Smooth muscle cell (in vitro differentiated cells): ENCODE measurements around the gene SLC22A1. TPM values are rescaled to one million over a fixed set of nuclear protein-coding genes. Genes with fewer than 3 reads are reported as not detected.

Experiments
- DNase-seq: peaks from one replicate; lab custom pipeline; 2025; ENCODE audit not compliant: unreplicated experiment; lab: John Stamatoyannopoulos, UW
- H2AFZ ChIP-seq: fragments of 200-600 bp; sonication (generic); 2 replicates; pipeline ENCODE4 v1.6.0; 2016; ENCODE audit warnings: antibody characterized with exemption, low read depth, mild to moderate bottlenecking
- H3F3A ChIP-seq: fragments of 200-600 bp; sonication (generic); 2 replicates; pipeline ENCODE4 v1.6.0; 2017; ENCODE audit warnings: antibody characterized with exemption, low read depth
- H3K27ac ChIP-seq: fragments of 200-600 bp; sonication (generic); 2 replicates; pipeline ENCODE4 v1.5.1; 2016; ENCODE audit warnings: low read depth, mild to moderate bottlenecking
- H3K27me3 ChIP-seq: fragments of 200-600 bp; sonication (generic); 2 replicates; pipeline ENCODE4 v1.6.1; 2016; ENCODE audit warnings: low read depth, mild to moderate bottlenecking
- H3K36me3 ChIP-seq: fragments of 200-600 bp; sonication (generic); 2 replicates; pipeline ENCODE4 v1.5.1; 2016; ENCODE audit warnings: low read depth
- H3K4me1 ChIP-seq: fragments of 200-600 bp; sonication (generic); 2 replicates; pipeline ENCODE4 v1.5.1; 2016; ENCODE audit warnings: low read depth
- H3K4me2 ChIP-seq: fragments of 200-600 bp; sonication (generic); 2 replicates; pipeline ENCODE4 v1.6.0; 2016; ENCODE audit warnings: mild to moderate bottlenecking
- H3K4me3 ChIP-seq: fragments of 200-600 bp; sonication (generic); 2 replicates; pipeline ENCODE4 v1.5.1; 2016; ENCODE audit warnings: mild to moderate bottlenecking
- H3K79me2 ChIP-seq: fragments of 200-600 bp; sonication (generic); 2 replicates; pipeline ENCODE4 v1.6.0; 2016; ENCODE audit warnings: low read depth, mild to moderate bottlenecking
- H3K9ac ChIP-seq: fragments of 200-600 bp; sonication (generic); 2 replicates; pipeline ENCODE4 v1.6.0; 2016; ENCODE audit warnings: low read depth
- H3K9me3 ChIP-seq: fragments of 200-600 bp; sonication (generic); replicated peaks from 2 replicates; pipeline ENCODE4 v1.5.1; 2016; ENCODE audit warnings: low read depth
- H4K20me1 ChIP-seq: fragments of 200-600 bp; sonication (generic); 2 replicates; pipeline ENCODE4 v1.6.0; 2016; ENCODE audit warnings: low read depth
- WGBS: methylation state at CpG from one replicate; pipeline ENCODE4 v1.1.7; 2016; ENCODE audit warnings: low lambda C conversion rate; 5-methylcytosine and 5-hydroxymethylcytosine counted together
- polyA plus RNA-seq: library from polyadenylated mRNA; unstranded; fragments of >200 nt; fragmentation: Nextera tagmentation; extraction: Ambion mirVana; gene quantifications from 2 replicates; pipeline ENCODE4 v1.2.1, GENCODE V29; 2016
- total RNA-seq: library from RNA; depleted of rRNA; stranded (reverse); fragments of >200 nt; gene quantifications from 2 replicates; pipeline ENCODE4 v1.2.3, GENCODE V29; 2014
- TF ChIP-seq, protein P1 (sequence below): fragments of 200-600 bp; sonication (generic); IDR thresholded peaks from 2 replicates; pipeline ENCODE4 v1.5.1; 2017; ENCODE audit warnings: borderline replicate concordance, mild to moderate bottlenecking, antibody characterized with exemption; ENCODE audit not compliant: insufficient read depth, poor library complexity, severe bottlenecking

Gene SLC22A1
- total RNA-seq (0.04 and 1.4 TPM in 2 replicates), polyA plus RNA-seq (1.5 and 1.6 TPM in 2 replicates)

DNA sequence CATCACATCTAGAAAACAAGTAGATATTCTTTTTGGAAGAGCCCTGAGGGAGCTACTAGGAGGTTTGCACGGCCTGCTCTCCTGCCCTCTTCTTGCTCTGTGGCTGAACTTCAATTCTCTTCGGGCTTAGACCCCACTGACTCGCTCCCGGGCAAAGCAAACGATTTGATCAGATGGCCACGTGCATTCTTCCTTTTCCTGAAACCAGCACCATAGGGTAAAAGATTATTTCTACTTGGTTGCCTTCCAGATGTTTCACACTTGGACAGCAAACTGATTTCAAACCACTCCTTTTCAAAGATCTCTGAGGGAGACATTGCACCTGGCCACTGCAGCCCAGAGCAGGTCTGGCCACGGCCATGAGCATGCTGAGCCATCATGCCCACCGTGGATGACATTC, at the start of gene SLC22A1:
Gene SLC22A1, plus strand, starts transcription at position 258 of the 400 bp plus-strand sequence. Its CDS starts 121 bp downstream, at position 379.
- WGBS, result 96% methylated on average over 8 of the region's 8 CpGs
- Histone ChIP-seq H3K27ac (no peak within 1 kb of the TSS), H3K4me2 (no peak within 1 kb of the TSS), H3K27me3 (no peaks in the 10 kb centered on the region), H4K20me1 (no peaks in the 10 kb centered on the region), H3K79me2 (no peaks in the 10 kb centered on the region), H3K36me3 (no peaks in the 10 kb centered on the region), H3K9ac (no peak within 1 kb of the TSS), H2AFZ (no peak within 1 kb of the TSS), H3F3A (no peaks in the 10 kb centered on the region), H3K9me3 (no peaks in the 10 kb centered on the region), H3K4me1 (no peaks in the 10 kb centered on the region), H3K4me3 (no peak within 1 kb of the TSS)
- TF ChIP-seq, protein P1, sequence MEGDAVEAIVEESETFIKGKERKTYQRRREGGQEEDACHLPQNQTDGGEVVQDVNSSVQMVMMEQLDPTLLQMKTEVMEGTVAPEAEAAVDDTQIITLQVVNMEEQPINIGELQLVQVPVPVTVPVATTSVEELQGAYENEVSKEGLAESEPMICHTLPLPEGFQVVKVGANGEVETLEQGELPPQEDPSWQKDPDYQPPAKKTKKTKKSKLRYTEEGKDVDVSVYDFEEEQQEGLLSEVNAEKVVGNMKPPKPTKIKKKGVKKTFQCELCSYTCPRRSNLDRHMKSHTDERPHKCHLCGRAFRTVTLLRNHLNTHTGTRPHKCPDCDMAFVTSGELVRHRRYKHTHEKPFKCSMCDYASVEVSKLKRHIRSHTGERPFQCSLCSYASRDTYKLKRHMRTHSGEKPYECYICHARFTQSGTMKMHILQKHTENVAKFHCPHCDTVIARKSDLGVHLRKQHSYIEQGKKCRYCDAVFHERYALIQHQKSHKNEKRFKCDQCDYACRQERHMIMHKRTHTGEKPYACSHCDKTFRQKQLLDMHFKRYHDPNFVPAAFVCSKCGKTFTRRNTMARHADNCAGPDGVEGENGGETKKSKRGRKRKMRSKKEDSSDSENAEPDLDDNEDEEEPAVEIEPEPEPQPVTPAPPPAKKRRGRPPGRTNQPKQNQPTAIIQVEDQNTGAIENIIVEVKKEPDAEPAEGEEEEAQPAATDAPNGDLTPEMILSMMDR, result no peak
- DNase-seq, result no peak

DNA sequence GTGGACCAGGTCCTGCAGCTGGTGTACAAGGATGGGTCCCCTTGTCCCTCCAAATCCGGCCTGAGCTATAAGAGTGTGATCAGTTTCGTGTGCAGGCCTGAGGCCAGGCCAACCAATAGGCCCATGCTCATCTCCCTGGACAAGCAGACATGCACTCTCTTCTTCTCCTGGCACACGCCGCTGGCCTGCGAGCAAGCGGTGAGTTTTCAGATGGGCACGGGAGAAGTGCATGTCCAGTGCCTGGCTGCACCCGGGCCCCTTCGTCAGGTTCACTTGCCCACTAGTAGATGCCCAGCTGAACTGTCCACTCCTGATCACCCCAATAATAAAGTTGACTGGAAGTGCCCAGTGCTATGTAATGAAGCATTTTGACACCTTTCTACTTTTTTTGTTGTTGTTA, 48.3 kb upstream of the SLC22A1 start:
- H3F3A ChIP-seq, result no peaks in the 10 kb centered on the region
- WGBS, result 98% methylated on average over 9 of the region's 9 CpGs
- no peak for DNase-seq
- no peaks in the 10 kb centered on the region for H3K79me2 ChIP-seq
- no peaks in the 10 kb centered on the region for H3K4me1 ChIP-seq
- no peak overlapping the region for H3K4me2 ChIP-seq
- no peak overlapping the region for H2AFZ ChIP-seq
- no peaks in the 10 kb centered on the region for H3K9me3 ChIP-seq
- H3K27ac ChIP-seq, result no peak overlapping the region
- no peak overlapping the region for H3K9ac ChIP-seq
- H3K36me3 ChIP-seq, result no peaks in the 10 kb centered on the region
- H3K4me3 ChIP-seq, result no peak overlapping the region
- H4K20me1 ChIP-seq, result no peaks in the 10 kb centered on the region
- TF ChIP-seq, protein P1, result no peak
- no peaks in the 10 kb centered on the region for H3K27me3 ChIP-seq

DNA sequence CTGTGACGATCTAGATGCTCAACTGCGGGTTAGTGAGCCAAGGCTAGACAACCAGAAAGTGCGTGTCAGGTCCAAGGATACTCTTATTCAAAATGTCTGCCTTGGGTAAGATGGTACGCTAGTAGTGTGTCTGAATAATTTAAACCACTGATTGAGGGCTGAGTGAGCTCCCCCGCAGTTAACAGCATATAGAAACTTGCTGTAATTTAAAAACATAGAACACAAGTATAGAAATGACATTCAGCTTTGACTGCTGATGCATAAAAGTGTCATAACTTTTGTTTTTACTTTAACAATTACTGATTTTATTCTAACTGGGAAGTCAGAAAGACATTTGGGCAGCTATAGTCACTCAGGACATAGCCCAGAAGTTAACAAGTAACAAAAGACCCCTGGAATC, 45.6 kb upstream of the SLC22A1 start:
- peaks cover 10% of the 10 kb centered on the region for H3K36me3 ChIP-seq
- no peaks in the 10 kb centered on the region for H3K9me3 ChIP-seq
- H3K27ac ChIP-seq, result no peak overlapping the region
- H3F3A ChIP-seq, result no peaks in the 10 kb centered on the region
- H3K4me1 ChIP-seq, result no peaks in the 10 kb centered on the region
- no peak overlapping the region for H2AFZ ChIP-seq
- H3K4me3 ChIP-seq, result no peak overlapping the region
- H3K4me2 ChIP-seq, result no peak overlapping the region
- TF ChIP-seq, protein P1, result no peak
- no peaks in the 10 kb centered on the region for H3K79me2 ChIP-seq
- no peak overlapping the region for H3K9ac ChIP-seq
- DNase-seq, result no peak
- 98% methylated on average over 5 of the region's 5 CpGs for WGBS
- no peaks in the 10 kb centered on the region for H4K20me1 ChIP-seq
- H3K27me3 ChIP-seq, result no peaks in the 10 kb centered on the region

DNA sequence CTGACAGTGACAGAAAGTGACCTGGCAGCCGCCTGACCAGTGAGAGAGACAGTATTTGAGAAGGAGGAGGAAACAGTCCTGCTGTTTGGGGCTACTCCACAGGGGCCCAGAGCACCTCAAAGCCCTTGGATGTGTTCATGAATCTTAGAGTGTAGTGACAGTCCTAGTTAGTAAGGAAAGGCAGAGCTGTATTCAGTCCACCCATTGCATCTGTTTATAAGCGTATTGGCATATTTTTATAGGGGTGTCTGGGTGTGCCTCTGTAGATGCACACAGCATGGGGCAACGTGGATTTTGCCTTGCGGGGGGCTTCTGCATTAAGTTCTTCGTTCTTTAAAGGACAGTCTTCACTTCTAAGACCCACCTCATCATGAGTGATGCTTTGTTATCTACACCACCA, 44.6 kb upstream of the SLC22A1 start:
- no peak for DNase-seq
- H3F3A ChIP-seq, result no peaks in the 10 kb centered on the region
- no peaks in the 10 kb centered on the region for H3K27me3 ChIP-seq
- no peak overlapping the region for H3K27ac ChIP-seq
- WGBS, result 95% methylated on average over 5 of the region's 5 CpGs
- H3K4me1 ChIP-seq, result no peaks in the 10 kb centered on the region
- H3K4me2 ChIP-seq, result no peak overlapping the region
- H2AFZ ChIP-seq, result no peak overlapping the region
- H3K36me3 ChIP-seq, result peaks cover 15% of the 10 kb centered on the region
- TF ChIP-seq, protein P1, result no peak
- no peaks in the 10 kb centered on the region for H3K79me2 ChIP-seq
- H3K4me3 ChIP-seq, result no peak overlapping the region
- H3K9ac ChIP-seq, result no peak overlapping the region
- no peaks in the 10 kb centered on the region for H3K9me3 ChIP-seq
- no peaks in the 10 kb centered on the region for H4K20me1 ChIP-seq
